HepG2 (cell line): ENCODE results near the gene PLB1. TPM values are rescaled to one million over a fixed set of nuclear protein-coding genes. Genes with fewer than 3 reads are reported as not detected.

Experiments
- ATAC-seq: fragments of 200-7000 bp; cut with Tn5 transposase; 3 replicates; pipeline ENCODE4 v1.9.1; 2020; ENCODE audit warnings: mild to moderate bottlenecking, moderate library complexity
- BruUV-seq: library from RNA; stranded (reverse); fragments of 400-500 nt; replicated peaks from 2 replicates; lab custom pipeline; 2021; lab: Mats Ljungman, UMichigan
- CTCF ChIA-PET: fragments of 300-600 bp; formaldehyde crosslinking; extraction: SDS; loops from one replicate; lab custom pipeline; 2021; ENCODE audit warnings: low total read pairs, inconsistent platforms, low intra/inter-chr PET ratio; lab: Yijun Ruan, JAX
- POLR2A ChIA-PET: fragments of 350-600 bp; sonication (Branson Sonifier 250); formaldehyde crosslinking; loops from one replicate; lab custom pipeline; 2020; ENCODE audit warnings: antibody characterized with exemption, inconsistent platforms; lab: Yijun Ruan, JAX
- DNase-seq: peaks from one replicate; pipeline ENCODE4 v3.0.0-alpha.2; 2015; ENCODE audit warnings: low spot score
- FAIRE-seq: peaks from 3 replicates; lab custom pipeline; 2011; peaks lifted over from hg19 to GRCh38; lab: Jason Lieb, UNC
- H2AFZ ChIP-seq: one replicate; pipeline ENCODE4 v1.6.1; 2011; ENCODE audit warnings: low read length, inconsistent platforms
- H3K27ac ChIP-seq: fragments of 300-600 bp; 3 replicates; pipeline ENCODE4 v1.8.0; 2011; ENCODE audit warnings: mixed run types, mild to moderate bottlenecking, mixed read lengths, low read length, inconsistent platforms; ENCODE audit not compliant: insufficient read depth; ENCODE audit errors: extremely low read length
- H3K27me3 ChIP-seq, 2 experiments: fragments of 200-600 bp in 1 of 2; 2 replicates in 1 of 2; 3 replicates in 1 of 2; pipeline versions ENCODE4 v1.6.0 to v1.8.0; 2011; ENCODE audit warnings: low read length in 2 of 2, mild to moderate bottlenecking in 2 of 2, moderate library complexity in 2 of 2, inconsistent platforms in 1 of 2; ENCODE audit not compliant: insufficient read depth in 2 of 2, control insufficient read depth in 1 of 2
- H3K36me3 ChIP-seq, 2 experiments: fragments of 200-600 bp in 1 of 2; replicated peaks in 1 of 2; 2 replicates in 1 of 2; 3 replicates in 1 of 2; pipeline versions ENCODE4 v1.5.1 to v1.8.0; 2011; ENCODE audit warnings: low read length in 2 of 2, inconsistent platforms in 1 of 2; ENCODE audit not compliant: insufficient read depth in 2 of 2, control insufficient read depth in 1 of 2
- H3K4me1 ChIP-seq: 2 replicates; pipeline ENCODE4 v1.5.1; 2012; ENCODE audit warnings: low read length, inconsistent platforms; ENCODE audit not compliant: insufficient read depth
- H3K4me2 ChIP-seq: 2 replicates; pipeline ENCODE4 v1.6.0; 2011; ENCODE audit warnings: low read depth, low read length, inconsistent platforms
- H3K4me3 ChIP-seq, 3 experiments: fragments of 200-600 bp in 1 of 3; sonication (generic), shearing (Covaris generic) in 1 of 3; replicated peaks in 1 of 3; 2 replicates each; pipeline ENCODE4 v1.5.1; 2011 to 2016; ENCODE audit warnings: low read length in 3 of 3, inconsistent platforms in 2 of 3, low read depth in 2 of 3, mild to moderate bottlenecking in 2 of 3, control low read depth in 1 of 3, mixed read lengths in 1 of 3; ENCODE audit not compliant: insufficient read depth in 1 of 3
- H3K79me2 ChIP-seq: one replicate; pipeline ENCODE4 v1.6.1; 2011; ENCODE audit warnings: low read length, inconsistent platforms; ENCODE audit not compliant: insufficient read depth
- H3K9ac ChIP-seq: 2 replicates; pipeline ENCODE4 v1.6.0; 2011; ENCODE audit warnings: mild to moderate bottlenecking, low read depth, low read length, inconsistent platforms; ENCODE audit not compliant: insufficient read depth
- H3K9me3 ChIP-seq: 2 replicates; pipeline ENCODE4 v1.5.1; 2012; ENCODE audit warnings: mild to moderate bottlenecking, low read length
- H4K20me1 ChIP-seq: 2 replicates; pipeline ENCODE4 v1.6.0; 2011; ENCODE audit warnings: inconsistent platforms, mild to moderate bottlenecking, low read length, moderate library complexity; ENCODE audit not compliant: insufficient read depth
- HNRNPUL1 ChIP-seq: fragments of 200-400 bp; formaldehyde crosslinking; IDR thresholded peaks from 2 replicates; pipeline ENCODE4 v1.6.1; 2017; ENCODE audit warnings: low read depth, mild to moderate bottlenecking, low read length, moderate library complexity
- MAF1 ChIP-seq: sonication (generic); formaldehyde crosslinking; IDR thresholded peaks from 2 replicates; pipeline ENCODE4 v1.5.0; 2020; ENCODE audit warnings: missing genetic modification reagents, borderline replicate concordance
- MATR3 ChIP-seq: sonication (generic); formaldehyde crosslinking; IDR thresholded peaks from 2 replicates; pipeline ENCODE4 v1.4.0; 2020; ENCODE audit warnings: missing genetic modification reagents
- MTF1 ChIP-seq: sonication (generic); formaldehyde crosslinking; IDR thresholded peaks from 2 replicates; pipeline ENCODE4 v1.5.0; 2020; ENCODE audit warnings: missing genetic modification reagents
- NR2F1 ChIP-seq, 2 experiments: fragments of 450-650 bp in 1 of 2; formaldehyde crosslinking in 1 of 2; IDR thresholded peaks; 2 replicates each; pipeline versions ENCODE4 v1.5.0 to v1.6.1; 2016 to 2020; ENCODE audit warnings: mild to moderate bottlenecking in 1 of 2, missing compliant biosample characterization in 1 of 2, missing genetic modification reagents in 1 of 2, moderate library complexity in 1 of 2
- PITX1 ChIP-seq: sonication (generic); formaldehyde crosslinking; IDR thresholded peaks from 2 replicates; pipeline ENCODE4 v1.5.1; 2020; ENCODE audit warnings: mild to moderate bottlenecking, missing genetic modification reagents
- ZFAT ChIP-seq: sonication (generic); formaldehyde crosslinking; conservative IDR thresholded peaks from 2 replicates; pipeline ENCODE4 v1.8.1; 2023; ENCODE audit warnings: missing genetic modification reagents, inconsistent platforms
- ZNF24 ChIP-seq: fragments of 450-650 bp; IDR thresholded peaks from 2 replicates; pipeline ENCODE4 v1.6.1; 2017; ENCODE audit warnings: antibody characterized with exemption, mild to moderate bottlenecking
- ZNF331 ChIP-seq: sonication (generic); formaldehyde crosslinking; IDR thresholded peaks from 2 replicates; pipeline ENCODE4 v1.4.0; 2020; ENCODE audit warnings: missing genetic modification reagents
- ZNF564 ChIP-seq: sonication (generic); formaldehyde crosslinking; IDR thresholded peaks from 2 replicates; pipeline ENCODE4 v1.8.1; 2023; ENCODE audit warnings: mild to moderate bottlenecking, missing genetic modification reagents
- WGBS: methylation state at CpG from one replicate; pipeline ENCODE4 v1.1.6; 2017; ENCODE audit warnings: low lambda C conversion rate; 5-methylcytosine and 5-hydroxymethylcytosine counted together
- in situ Hi-C: cut with HindIII; loops from 2 replicates; pipeline ENCODE4 v1.10.0; 2017; ENCODE audit warnings: low pct_unique_long_range_greater_than_20kb; ENCODE audit not compliant: extremely low pct_ligation_motif_present
- intact Hi-C: fragments of 100-400 bp; cut with micrococcal nuclease; formaldehyde crosslinking; loops from one replicate; pipeline ENCODE4 v1.10.0; 2022; ENCODE audit not compliant: unreplicated experiment
- polyA plus RNA-seq, 8 experiments: library from polyadenylated mRNA; depleted of rRNA in 3 of 8; stranded (reverse) in 7 of 8; unstranded in 1 of 8; fragments of >200 nt; fragmentation: Illumina TruSeq in 4 of 8; extraction: Trizol in 4 of 8; gene quantifications; 2 replicates each; pipeline versions ENCODE4 v1.2.1 to v1.2.3, GENCODE V29; 2011 to 2016; ENCODE audit warnings: low read depth in 4 of 8, missing spikeins in 1 of 8, mixed read lengths in 1 of 8; ENCODE audit not compliant: insufficient read depth in 1 of 8
- total RNA-seq, 5 experiments: library from RNA; depleted of rRNA; stranded (reverse); fragments of >200 nt; fragmentation: Illumina TruSeq; extraction: Trizol; gene quantifications; 2 replicates each; pipeline ENCODE4 v1.2.3, GENCODE V29; 2016; ENCODE audit warnings: low read depth in 1 of 5
- TF ChIP-seq, protein P1 (sequence below), 2 experiments: sonication (generic) in 1 of 2; formaldehyde crosslinking in 1 of 2; IDR thresholded peaks; 2 replicates each; pipeline versions ENCODE4 v1.5.1 to v1.6.1; 2011 to 2020; ENCODE audit warnings: borderline replicate concordance in 1 of 2, low read depth in 1 of 2, low read length in 1 of 2, mild to moderate bottlenecking in 1 of 2, missing genetic modification reagents in 1 of 2, moderate library complexity in 1 of 2
- TF ChIP-seq, protein P2 (sequence below): sonication (generic); formaldehyde crosslinking; IDR thresholded peaks from 2 replicates; pipeline ENCODE4 v1.4.0; 2020; ENCODE audit warnings: missing genetic modification reagents
- TF ChIP-seq, protein P3 (sequence below): IDR thresholded peaks from 2 replicates; pipeline ENCODE4 v1.6.1; 2016; ENCODE audit warnings: low read depth
- TF ChIP-seq, protein P4 (sequence below): sonication (generic); formaldehyde crosslinking; IDR thresholded peaks from 2 replicates; pipeline ENCODE4 v1.4.0; 2020; ENCODE audit warnings: mild to moderate bottlenecking, missing genetic modification reagents
- TF ChIP-seq, protein P5 (sequence below): sonication (generic); formaldehyde crosslinking; conservative IDR thresholded peaks from 2 replicates; pipeline ENCODE4 v1.4.0; 2020; ENCODE audit warnings: missing genetic modification reagents

Gene PLB1
- total and polyA plus RNA-seq, 2 of the 13 experiments (the other 11 are each of a cell fraction or from before 2014, with no cell fraction given): 0.20 to 1.8 TPM

DNA sequence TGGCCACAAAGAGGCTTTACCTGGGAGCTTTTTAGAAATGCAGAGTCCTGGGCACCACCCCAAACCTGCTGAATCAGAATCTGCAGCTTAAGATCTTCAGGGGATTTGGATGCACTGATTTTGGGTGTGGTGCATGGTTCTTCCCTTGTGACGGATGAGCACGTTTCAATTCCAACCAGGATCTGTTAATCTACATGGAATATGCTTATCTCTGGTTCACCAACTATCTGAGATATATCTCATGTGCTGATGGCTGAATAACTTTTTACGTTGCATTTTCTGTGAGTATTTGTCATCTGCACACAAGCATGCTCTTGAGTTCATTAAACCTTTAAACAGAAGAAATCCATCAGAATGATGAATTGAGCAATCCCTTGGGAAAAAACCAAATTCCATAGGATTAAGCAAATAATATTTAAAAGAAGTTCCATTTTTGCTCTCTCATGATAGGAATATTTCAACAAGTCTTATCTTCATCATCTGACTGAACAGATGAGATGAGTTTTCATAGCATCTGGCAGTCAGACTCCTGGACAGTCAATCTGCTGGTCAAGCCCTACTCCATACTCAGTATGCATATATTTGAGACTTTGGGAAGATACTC is 120.6 kb downstream of the PLB1 start:
- DNase-seq (no peak), ATAC-seq (no peak), FAIRE-seq (no peak)
- Histone ChIP-seq H3K9me3 (no peaks in the 10 kb centered on the region), H3K36me3 (no peaks in the 10 kb centered on the region), H3K4me1 (peaks cover 49% of the 10 kb centered on the region), H3K4me3 (no peak overlapping the region), H3K27me3 (peaks cover 0 to 10% of the 10 kb centered on the region in 2 experiments; a peak in 2 of 5 replicates), H3K4me2 (no peak overlapping the region), H3K27ac (no peak overlapping the region), H3K79me2 (no peaks in the 10 kb centered on the region), H3K9ac (no peak overlapping the region), H4K20me1 (no peaks in the 10 kb centered on the region), H2AFZ (no peak overlapping the region)
- WGBS: 23% methylated on average over 3 of the region's 3 CpGs
- no TSS peak for BruUV-seq
- CTCF ChIA-PET: no interaction called here
- POLR2A ChIA-PET: interaction anchor here (1.1 kb wide), 1 partner anchor 32 kb away, joined by 3 read pairs; no protein-coding TSS in a partner anchor
- intact Hi-C loops: no loop called here
- in situ Hi-C loops: no loop called here
- TF ChIP-seq, protein P1, sequence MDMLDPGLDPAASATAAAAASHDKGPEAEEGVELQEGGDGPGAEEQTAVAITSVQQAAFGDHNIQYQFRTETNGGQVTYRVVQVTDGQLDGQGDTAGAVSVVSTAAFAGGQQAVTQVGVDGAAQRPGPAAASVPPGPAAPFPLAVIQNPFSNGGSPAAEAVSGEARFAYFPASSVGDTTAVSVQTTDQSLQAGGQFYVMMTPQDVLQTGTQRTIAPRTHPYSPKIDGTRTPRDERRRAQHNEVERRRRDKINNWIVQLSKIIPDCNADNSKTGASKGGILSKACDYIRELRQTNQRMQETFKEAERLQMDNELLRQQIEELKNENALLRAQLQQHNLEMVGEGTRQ (IDR thresholded peaks at IDR 0.05; ENCODE audit: low read depth, low read length): no peak
- TF ChIP-seq, protein P1 (CRISPR knock-in tag; IDR thresholded peaks at IDR 0.05; ENCODE audit: borderline replicate concordance): no peak
- TF ChIP-seq HNRNPUL1: no peak
- TF ChIP-seq ZNF331 (CRISPR knock-in tag): no peak
- no peak for TF ChIP-seq ZNF564 (CRISPR knock-in tag)
- TF ChIP-seq MTF1: no peak
- no peak for TF ChIP-seq NR2F1 (CRISPR knock-in tag; IDR thresholded peaks at IDR 0.05)
- TF ChIP-seq PITX1 (CRISPR knock-in tag): no peak
- TF ChIP-seq MATR3 (CRISPR knock-in tag): no peak
- TF ChIP-seq ZFAT (CRISPR knock-in tag): no peak
- TF ChIP-seq, protein P2, sequence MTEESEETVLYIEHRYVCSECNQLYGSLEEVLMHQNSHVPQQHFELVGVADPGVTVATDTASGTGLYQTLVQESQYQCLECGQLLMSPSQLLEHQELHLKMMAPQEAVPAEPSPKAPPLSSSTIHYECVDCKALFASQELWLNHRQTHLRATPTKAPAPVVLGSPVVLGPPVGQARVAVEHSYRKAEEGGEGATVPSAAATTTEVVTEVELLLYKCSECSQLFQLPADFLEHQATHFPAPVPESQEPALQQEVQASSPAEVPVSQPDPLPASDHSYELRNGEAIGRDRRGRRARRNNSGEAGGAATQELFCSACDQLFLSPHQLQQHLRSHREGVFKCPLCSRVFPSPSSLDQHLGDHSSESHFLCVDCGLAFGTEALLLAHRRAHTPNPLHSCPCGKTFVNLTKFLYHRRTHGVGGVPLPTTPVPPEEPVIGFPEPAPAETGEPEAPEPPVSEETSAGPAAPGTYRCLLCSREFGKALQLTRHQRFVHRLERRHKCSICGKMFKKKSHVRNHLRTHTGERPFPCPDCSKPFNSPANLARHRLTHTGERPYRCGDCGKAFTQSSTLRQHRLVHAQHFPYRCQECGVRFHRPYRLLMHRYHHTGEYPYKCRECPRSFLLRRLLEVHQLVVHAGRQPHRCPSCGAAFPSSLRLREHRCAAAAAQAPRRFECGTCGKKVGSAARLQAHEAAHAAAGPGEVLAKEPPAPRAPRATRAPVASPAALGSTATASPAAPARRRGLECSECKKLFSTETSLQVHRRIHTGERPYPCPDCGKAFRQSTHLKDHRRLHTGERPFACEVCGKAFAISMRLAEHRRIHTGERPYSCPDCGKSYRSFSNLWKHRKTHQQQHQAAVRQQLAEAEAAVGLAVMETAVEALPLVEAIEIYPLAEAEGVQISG (CRISPR knock-in tag): no peak
- TF ChIP-seq, protein P3, sequence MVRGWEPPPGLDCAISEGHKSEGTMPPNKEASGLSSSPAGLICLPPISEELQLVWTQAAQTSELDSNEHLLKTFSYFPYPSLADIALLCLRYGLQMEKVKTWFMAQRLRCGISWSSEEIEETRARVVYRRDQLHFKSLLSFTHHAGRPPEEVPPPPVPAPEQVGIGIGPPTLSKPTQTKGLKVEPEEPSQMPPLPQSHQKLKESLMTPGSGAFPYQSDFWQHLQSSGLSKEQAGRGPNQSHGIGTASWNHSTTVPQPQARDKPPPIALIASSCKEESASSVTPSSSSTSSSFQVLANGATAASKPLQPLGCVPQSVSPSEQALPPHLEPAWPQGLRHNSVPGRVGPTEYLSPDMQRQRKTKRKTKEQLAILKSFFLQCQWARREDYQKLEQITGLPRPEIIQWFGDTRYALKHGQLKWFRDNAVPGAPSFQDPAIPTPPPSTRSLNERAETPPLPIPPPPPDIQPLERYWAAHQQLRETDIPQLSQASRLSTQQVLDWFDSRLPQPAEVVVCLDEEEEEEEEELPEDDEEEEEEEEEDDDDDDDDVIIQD: no peak
- TF ChIP-seq, protein P4, sequence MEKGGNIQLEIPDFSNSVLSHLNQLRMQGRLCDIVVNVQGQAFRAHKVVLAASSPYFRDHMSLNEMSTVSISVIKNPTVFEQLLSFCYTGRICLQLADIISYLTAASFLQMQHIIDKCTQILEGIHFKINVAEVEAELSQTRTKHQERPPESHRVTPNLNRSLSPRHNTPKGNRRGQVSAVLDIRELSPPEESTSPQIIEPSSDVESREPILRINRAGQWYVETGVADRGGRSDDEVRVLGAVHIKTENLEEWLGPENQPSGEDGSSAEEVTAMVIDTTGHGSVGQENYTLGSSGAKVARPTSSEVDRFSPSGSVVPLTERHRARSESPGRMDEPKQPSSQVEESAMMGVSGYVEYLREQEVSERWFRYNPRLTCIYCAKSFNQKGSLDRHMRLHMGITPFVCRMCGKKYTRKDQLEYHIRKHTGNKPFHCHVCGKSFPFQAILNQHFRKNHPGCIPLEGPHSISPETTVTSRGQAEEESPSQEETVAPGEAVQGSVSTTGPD (CRISPR knock-in tag): no peak
- no peak for TF ChIP-seq ZNF24
- TF ChIP-seq MAF1 (CRISPR knock-in tag): no peak
- TF ChIP-seq, protein P5, sequence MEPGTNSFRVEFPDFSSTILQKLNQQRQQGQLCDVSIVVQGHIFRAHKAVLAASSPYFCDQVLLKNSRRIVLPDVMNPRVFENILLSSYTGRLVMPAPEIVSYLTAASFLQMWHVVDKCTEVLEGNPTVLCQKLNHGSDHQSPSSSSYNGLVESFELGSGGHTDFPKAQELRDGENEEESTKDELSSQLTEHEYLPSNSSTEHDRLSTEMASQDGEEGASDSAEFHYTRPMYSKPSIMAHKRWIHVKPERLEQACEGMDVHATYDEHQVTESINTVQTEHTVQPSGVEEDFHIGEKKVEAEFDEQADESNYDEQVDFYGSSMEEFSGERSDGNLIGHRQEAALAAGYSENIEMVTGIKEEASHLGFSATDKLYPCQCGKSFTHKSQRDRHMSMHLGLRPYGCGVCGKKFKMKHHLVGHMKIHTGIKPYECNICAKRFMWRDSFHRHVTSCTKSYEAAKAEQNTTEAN (CRISPR knock-in tag): no peak
